Measurements from ENCODE around the gene FAM53B.
A peak's percentile ranks its signal among the peaks of the same experiment; 100 is the strongest.

Gene FAM53B

GRCh38 chr10:124745252-124745651 lies 1.1 kb upstream of the FAM53B start:
- TF ChIP-seq Cebpa-rat (IDR thresholded peaks at IDR 0.05) = no peak
- H3K4me3 ChIP-seq = no peak overlapping the region
- no peaks in the 10 kb centered on the region for H3K9me3 ChIP-seq (replicated peaks in 1 of 11)
- H3K9ac ChIP-seq = peak overlapping the region in 2 of 11 experiments; percentile 90 to 95; a peak in 2 of 22 replicates
- peaks cover 31 to 35% (median 34%) of the 10 kb centered on the region in 10 experiments for H3K4me1 ChIP-seq
- H3K4me2 ChIP-seq = peak overlapping the region; percentile 80 to 97 (median 94); a peak in 18 of 22 replicates
- peaks cover 0 to 18% (median 6%) of the 10 kb centered on the region in 11 experiments; a peak in 9 of 22 replicates for H3K36me3 ChIP-seq
- H4K20me1 ChIP-seq = peaks cover 0 to 23% (median 10%) of the 10 kb centered on the region in 11 experiments; a peak in 13 of 22 replicates
- H3K27ac ChIP-seq = peak overlapping the region in 2 of 11 experiments; percentile 86 to 93; a peak in 2 of 22 replicates
- no peaks in the 10 kb centered on the region for H3K27me3 ChIP-seq

- H3K4me3 ChIP-seq = peak overlapping the region; percentile 74 to 98 (median 92)
- peak overlapping the region; percentile 86 to 96 (median 93) for H3K9ac ChIP-seq
These were observed 732 bp downstream of the FAM53B start for GRCh38 chr10:124743191-124744101.

GRCh38 chr10:124742413-124743190 lies 1.6 kb downstream of the FAM53B start:
- peak overlapping the region in 9 of 11 experiments; percentile 86 to 94 (median 93); a peak in 18 of 22 replicates for H3K27ac ChIP-seq
- no peaks in the 10 kb centered on the region for H3K9me3 ChIP-seq (replicated peaks in 1 of 11)
- peaks cover 0 to 9% (median 0%) of the 10 kb centered on the region in 11 experiments; a peak in 2 of 22 replicates for H3K36me3 ChIP-seq
- H3K4me3 ChIP-seq = peak overlapping the region; percentile 74 to 98 (median 92)
- no peak for TF ChIP-seq Cebpa-rat (IDR thresholded peaks at IDR 0.05)
- H3K4me2 ChIP-seq = peak overlapping the region; percentile 80 to 97 (median 94)
- no peaks in the 10 kb centered on the region for H3K27me3 ChIP-seq
- H3K9ac ChIP-seq = peak overlapping the region; percentile 86 to 96 (median 93); a peak in 21 of 22 replicates
- H3K4me1 ChIP-seq = peaks cover 58 to 62% (median 61%) of the 10 kb centered on the region in 10 experiments
- H4K20me1 ChIP-seq = peaks cover 0 to 47% (median 27%) of the 10 kb centered on the region in 11 experiments; a peak in 19 of 22 replicates

More at GRCh38 chr10:124743191-124744101, 732 bp downstream of the FAM53B start:
- TF ChIP-seq Cebpa-rat (IDR thresholded peaks at IDR 0.05) = no peak
- H3K4me2 ChIP-seq = peak overlapping the region; percentile 80 to 97 (median 94)
- H3K9me3 ChIP-seq (replicated peaks in 1 of 11) = no peaks in the 10 kb centered on the region
- peaks cover 0 to 39% (median 19%) of the 10 kb centered on the region in 11 experiments; a peak in 15 of 22 replicates for H4K20me1 ChIP-seq
- peaks cover 49 to 53% (median 52%) of the 10 kb centered on the region in 10 experiments for H3K4me1 ChIP-seq
- peak overlapping the region; percentile 59 to 94 (median 92) for H3K27ac ChIP-seq
- peaks cover 0 to 16% (median 4%) of the 10 kb centered on the region in 11 experiments; a peak in 6 of 22 replicates for H3K36me3 ChIP-seq
- H3K27me3 ChIP-seq = no peaks in the 10 kb centered on the region

- H3K4me1 ChIP-seq = peaks cover 64 to 68% (median 67%) of the 10 kb centered on the region in 10 experiments
- H4K20me1 ChIP-seq = peaks cover 0 to 54% (median 34%) of the 10 kb centered on the region in 11 experiments; a peak in 19 of 22 replicates
- peak overlapping the region; percentile 80 to 97 (median 94) for H3K4me2 ChIP-seq
- H3K4me3 ChIP-seq = peak overlapping the region; percentile 74 to 98 (median 92)
- H3K9ac ChIP-seq = peak overlapping the region; percentile 86 to 96 (median 93); a peak in 19 of 22 replicates
- H3K36me3 ChIP-seq = peaks cover 0 to 2% (median 0%) of the 10 kb centered on the region in 11 experiments; a peak in 1 of 22 replicates
- H3K9me3 ChIP-seq (replicated peaks in 1 of 11) = no peaks in the 10 kb centered on the region
- TF ChIP-seq Cebpa-rat (IDR thresholded peaks at IDR 0.05) = no peak
- H3K27ac ChIP-seq = peak overlapping the region in 10 of 11 experiments; percentile 13 to 94 (median 92); a peak in 18 of 22 replicates
- no peaks in the 10 kb centered on the region for H3K27me3 ChIP-seq
These were observed 2.2 kb downstream of the FAM53B start for GRCh38 chr10:124741922-124742412.

- TF ChIP-seq Cebpa-rat (IDR thresholded peaks at IDR 0.05) = no peak
- no peaks in the 10 kb centered on the region for H3K36me3 ChIP-seq
- H3K4me1 ChIP-seq = peaks cover 70 to 74% (median 73%) of the 10 kb centered on the region in 10 experiments
- H3K4me2 ChIP-seq = peak overlapping the region; percentile 80 to 97 (median 94)
- peak overlapping the region; percentile 86 to 96 (median 93); a peak in 21 of 22 replicates for H3K9ac ChIP-seq
- H4K20me1 ChIP-seq = peaks cover 5 to 59% (median 39%) of the 10 kb centered on the region in 11 experiments; a peak in 19 of 22 replicates
- no peaks in the 10 kb centered on the region for H3K27me3 ChIP-seq
- peak overlapping the region; percentile 74 to 98 (median 92); a peak in 18 of 20 replicates for H3K4me3 ChIP-seq
- H3K9me3 ChIP-seq (replicated peaks in 1 of 11) = no peaks in the 10 kb centered on the region
- peak overlapping the region; percentile 57 to 94 (median 92); a peak in 21 of 22 replicates for H3K27ac ChIP-seq
These were observed 2.8 kb downstream of the FAM53B start for GRCh38 chr10:124741281-124741921.

GRCh38 chr10:124740369-124741280 lies 3.6 kb downstream of the FAM53B start:
- peaks cover 77 to 82% (median 81%) of the 10 kb centered on the region in 10 experiments for H3K4me1 ChIP-seq
- peak overlapping the region; percentile 57 to 94 (median 92); a peak in 21 of 22 replicates for H3K27ac ChIP-seq
- no peaks in the 10 kb centered on the region for H3K36me3 ChIP-seq
- H3K27me3 ChIP-seq = no peaks in the 10 kb centered on the region
- peaks cover 12 to 67% (median 47%) of the 10 kb centered on the region in 11 experiments; a peak in 21 of 22 replicates for H4K20me1 ChIP-seq
- TF ChIP-seq Cebpa-rat (IDR thresholded peaks at IDR 0.05) = no peak
- peak overlapping the region; percentile 80 to 97 (median 94) for H3K4me2 ChIP-seq
- peak overlapping the region; percentile 2 to 98 (median 62); a peak in 12 of 20 replicates for H3K4me3 ChIP-seq
- H3K9me3 ChIP-seq (replicated peaks in 1 of 11) = no peaks in the 10 kb centered on the region
- peak overlapping the region; percentile 67 to 96 (median 93); a peak in 21 of 22 replicates for H3K9ac ChIP-seq

DNA sequence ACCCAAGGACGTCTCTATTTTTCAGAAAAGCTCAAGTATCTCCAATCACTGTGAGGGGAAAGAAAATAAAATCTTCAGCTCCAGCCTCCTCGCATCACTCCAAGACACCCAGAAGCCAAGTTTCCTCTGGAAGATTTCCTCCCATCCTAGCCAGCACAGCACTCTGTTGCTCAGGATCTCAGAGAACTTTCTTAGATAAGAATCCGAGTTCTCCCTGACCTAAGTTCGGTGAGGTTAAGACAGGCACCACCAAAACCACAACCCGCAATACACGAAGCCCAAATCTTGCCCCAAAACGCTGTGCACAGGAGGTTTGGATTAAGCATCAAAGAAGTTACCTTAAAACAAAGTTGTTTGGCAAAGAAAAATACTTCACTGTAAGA lies 4.2 kb downstream of the FAM53B start:
- Histone ChIP-seq H4K20me1 (peaks cover 19 to 74% (median 53%) of the 10 kb centered on the region in 11 experiments; a peak in 21 of 22 replicates), H3K9ac (peak overlapping the region; percentile 67 to 96 (median 93); a peak in 21 of 22 replicates), H3K4me1 (peaks cover 80 to 83% (median 82%) of the 10 kb centered on the region in 10 experiments), H3K9me3 (replicated peaks in 1 of 11) (no peaks in the 10 kb centered on the region), H3K4me3 (peak overlapping the region in 4 of 10 experiments; percentile 4 to 97 (median 62); a peak in 4 of 20 replicates), H3K4me2 (peak overlapping the region; percentile 80 to 97 (median 94)), H3K27me3 (no peaks in the 10 kb centered on the region), H3K27ac (peak overlapping the region; percentile 57 to 94 (median 92); a peak in 21 of 22 replicates), H3K36me3 (no peaks in the 10 kb centered on the region)
- TF ChIP-seq Cebpa-rat (IDR thresholded peaks at IDR 0.05) = no peak

All from BLaER1 treated with 17β-estradiol and CSF1 and Interleukin-3, amounts not matched to agents 10 nM and 100 nM (cell line).